ENCODE results near the gene ASRGL1.

ASRGL1 gene

DNA sequence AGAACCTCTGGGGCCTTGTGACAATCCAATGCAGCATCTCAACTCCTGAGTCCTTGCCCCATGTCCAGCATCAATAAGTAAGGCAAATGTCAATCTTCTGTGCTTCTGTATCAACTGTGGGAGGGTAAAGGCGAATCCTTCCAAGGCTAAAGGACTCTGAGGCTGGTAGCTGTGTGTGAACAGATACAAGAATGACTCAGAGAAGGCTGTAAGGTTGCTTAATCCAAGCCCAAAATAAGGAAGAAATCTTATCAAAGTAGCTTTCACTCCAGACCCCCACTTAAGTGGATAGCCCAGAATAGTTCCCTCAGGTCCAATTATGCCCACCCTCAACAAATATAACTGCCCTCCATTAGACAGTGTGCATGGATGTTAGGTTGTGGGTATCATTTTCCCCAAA, 53.5 kb downstream of the ASRGL1 start:
- no peak for DNase-seq (ENCODE audit: extremely low read depth, low read depth)
- TF ChIP-seq, protein P1, sequence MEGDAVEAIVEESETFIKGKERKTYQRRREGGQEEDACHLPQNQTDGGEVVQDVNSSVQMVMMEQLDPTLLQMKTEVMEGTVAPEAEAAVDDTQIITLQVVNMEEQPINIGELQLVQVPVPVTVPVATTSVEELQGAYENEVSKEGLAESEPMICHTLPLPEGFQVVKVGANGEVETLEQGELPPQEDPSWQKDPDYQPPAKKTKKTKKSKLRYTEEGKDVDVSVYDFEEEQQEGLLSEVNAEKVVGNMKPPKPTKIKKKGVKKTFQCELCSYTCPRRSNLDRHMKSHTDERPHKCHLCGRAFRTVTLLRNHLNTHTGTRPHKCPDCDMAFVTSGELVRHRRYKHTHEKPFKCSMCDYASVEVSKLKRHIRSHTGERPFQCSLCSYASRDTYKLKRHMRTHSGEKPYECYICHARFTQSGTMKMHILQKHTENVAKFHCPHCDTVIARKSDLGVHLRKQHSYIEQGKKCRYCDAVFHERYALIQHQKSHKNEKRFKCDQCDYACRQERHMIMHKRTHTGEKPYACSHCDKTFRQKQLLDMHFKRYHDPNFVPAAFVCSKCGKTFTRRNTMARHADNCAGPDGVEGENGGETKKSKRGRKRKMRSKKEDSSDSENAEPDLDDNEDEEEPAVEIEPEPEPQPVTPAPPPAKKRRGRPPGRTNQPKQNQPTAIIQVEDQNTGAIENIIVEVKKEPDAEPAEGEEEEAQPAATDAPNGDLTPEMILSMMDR (IDR thresholded peaks at IDR 0.05; ENCODE audit: low read depth, low read length) = no peak

DNA sequence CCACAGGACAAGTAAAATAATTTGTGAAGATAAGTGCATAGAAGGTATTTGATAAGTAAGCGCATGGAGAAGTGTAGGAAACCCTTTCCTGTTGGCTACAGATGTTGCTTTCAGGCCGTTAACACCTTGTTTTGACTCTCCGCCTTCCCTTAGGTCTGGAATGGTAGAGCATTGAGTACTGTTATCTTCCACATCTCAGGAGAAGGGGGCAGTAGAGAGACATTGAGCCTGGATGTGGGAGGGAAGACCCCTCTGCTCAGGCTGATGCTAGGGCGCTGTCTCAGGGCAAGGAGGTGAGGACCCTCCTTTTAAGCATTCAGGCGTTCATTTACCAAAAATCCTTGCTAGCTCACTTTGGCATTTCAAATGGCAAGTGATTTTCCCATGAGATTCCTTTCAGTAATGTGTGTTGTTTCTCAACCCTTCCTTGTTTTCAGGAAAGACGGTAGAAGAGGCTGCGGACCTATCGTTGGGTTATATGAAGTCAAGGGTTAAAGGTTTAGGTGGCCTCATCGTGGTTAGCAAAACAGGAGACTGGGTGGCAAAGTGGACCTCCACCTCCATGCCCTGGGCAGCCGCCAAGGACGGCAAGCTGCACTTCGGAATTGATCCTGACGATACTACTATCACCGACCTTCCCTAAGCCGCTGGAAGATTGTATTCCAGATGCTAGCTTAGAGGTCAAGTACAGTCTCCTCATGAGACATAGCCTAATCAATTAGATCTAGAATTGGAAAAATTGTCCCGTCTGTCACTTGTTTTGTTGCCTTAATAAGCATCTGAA, 54.6 kb downstream of the ASRGL1 start:
- TF ChIP-seq, protein P1 (IDR thresholded peaks at IDR 0.05; ENCODE audit: low read depth, low read length) = no peak
- no peak for DNase-seq (ENCODE audit: extremely low read depth, low read depth)

DNA sequence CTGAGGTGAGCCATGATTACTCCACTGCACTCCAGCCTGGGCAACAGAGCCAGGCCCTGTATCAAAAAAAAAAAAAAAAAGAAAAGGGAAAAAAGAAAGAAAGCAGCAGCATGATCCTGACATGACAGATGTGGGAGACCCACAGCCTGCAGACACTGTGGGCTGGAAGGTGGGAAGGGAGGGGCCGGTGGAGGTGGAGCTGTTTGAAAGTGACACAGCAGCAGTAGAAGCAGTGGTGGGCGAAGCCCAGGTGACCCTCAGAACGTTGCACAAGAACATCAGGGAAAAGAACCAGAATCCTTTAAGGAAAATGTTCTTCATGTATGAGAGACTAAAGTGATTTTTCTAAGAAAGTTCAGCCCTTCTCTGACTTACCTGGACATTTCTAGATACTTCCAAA, 55.3 kb downstream of the ASRGL1 start:
- TF ChIP-seq, protein P1 (IDR thresholded peaks at IDR 0.05; ENCODE audit: low read depth, low read length) = no peak
- no peak for DNase-seq (ENCODE audit: extremely low read depth, low read depth)

DNA sequence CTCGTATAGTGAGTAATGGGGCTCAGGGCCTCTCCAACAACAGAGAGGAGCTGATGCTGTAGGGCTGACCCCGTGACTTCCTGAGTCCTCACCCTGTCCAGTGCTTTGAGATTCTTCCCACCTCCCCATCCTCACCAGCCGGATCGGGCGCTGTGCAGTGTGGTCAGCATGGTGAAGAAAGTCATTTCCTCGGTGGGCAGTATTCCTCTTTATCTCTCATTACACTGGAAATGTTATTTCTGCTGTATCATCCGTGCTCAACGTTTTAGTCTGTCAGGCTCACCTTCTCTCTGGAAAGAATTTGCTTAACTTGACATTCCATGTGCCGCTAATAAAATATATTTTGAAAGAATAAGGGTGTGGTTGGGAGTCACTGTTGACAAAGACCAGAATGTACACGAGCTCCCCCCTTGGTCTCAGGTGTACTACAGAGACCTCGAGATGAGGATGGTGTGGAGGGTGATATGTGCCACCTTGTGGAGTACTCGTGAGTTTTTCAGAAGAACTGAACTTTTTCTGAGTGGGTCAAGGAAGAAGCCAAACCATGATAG, 55.9 kb downstream of the ASRGL1 start:
- no peak for DNase-seq (ENCODE audit: extremely low read depth, low read depth)
- TF ChIP-seq, protein P1 (IDR thresholded peaks at IDR 0.05; ENCODE audit: low read depth, low read length) = no peak

DNA sequence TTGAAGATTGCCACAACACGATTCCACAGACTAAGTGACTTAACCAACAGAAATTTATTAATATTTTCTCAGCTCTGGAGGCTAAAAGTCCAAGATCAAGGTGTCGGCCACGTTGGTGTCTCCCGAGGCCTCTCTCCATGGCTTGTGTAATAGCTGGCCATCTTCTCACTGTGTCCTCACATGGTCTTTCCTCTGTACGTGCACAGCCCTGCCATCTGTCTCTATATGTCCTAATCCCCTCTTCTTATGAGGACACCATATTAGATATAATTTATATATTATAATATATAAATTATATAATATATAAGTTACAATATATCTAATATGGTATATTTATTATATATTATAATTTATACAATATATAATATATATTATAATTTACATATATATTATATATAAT, 56.5 kb downstream of the ASRGL1 start:
- no peak for DNase-seq (ENCODE audit: extremely low read depth, low read depth)
- TF ChIP-seq, protein P1 (IDR thresholded peaks at IDR 0.05; ENCODE audit: low read depth, low read length) = no peak

DNA sequence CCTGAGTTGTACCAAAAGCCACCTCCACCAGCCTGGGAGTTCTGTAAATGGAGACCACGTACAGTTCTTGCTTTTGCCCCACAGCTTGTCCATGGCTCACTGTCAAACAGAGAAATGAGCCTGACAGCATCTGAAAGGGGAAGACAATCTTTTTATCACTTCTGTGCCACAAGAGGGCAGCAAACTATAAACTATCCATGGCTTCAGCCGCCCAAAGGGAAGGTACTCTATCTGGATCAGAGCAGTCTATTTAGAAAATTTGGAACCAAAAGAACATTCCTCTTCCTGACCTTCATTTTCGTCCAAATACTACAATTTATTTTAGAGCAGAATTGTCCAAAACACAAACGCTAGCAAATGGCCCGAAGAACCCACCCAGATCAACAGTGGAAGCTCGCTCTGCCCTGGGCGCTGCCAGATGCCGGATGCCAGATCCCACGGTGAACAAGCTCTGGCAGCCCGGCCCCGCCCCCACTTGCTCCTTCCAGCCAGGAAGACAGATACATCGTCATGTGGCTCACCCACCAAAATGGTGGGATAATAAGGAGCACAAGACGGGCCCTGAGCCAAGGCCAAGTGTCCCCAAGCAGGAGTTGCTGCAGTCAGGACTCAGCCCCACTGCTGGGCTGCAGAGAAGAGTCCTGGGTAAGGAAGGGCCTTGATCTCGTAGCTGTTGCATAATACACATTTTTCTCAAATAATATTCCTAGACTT, 57.7 kb downstream of the ASRGL1 start:
- peak; percentile 61 for DNase-seq (ENCODE audit: extremely low read depth, low read depth)
- TF ChIP-seq, protein P1 (IDR thresholded peaks at IDR 0.05; ENCODE audit: low read depth, low read length) = peak; percentile 55
